Sigmoid colon (tissue), 7 donors: Measurements from ENCODE around the gene OR10W1. TPM values are rescaled to one million over a fixed set of nuclear protein-coding genes. Genes with fewer than 3 reads are reported as not detected.
A peak's percentile ranks its signal among the peaks of the same experiment; 100 is the strongest.

ENCODE experiments used
- DNase-seq: peaks from one replicate; pipeline ENCODE4 v3.0.0-alpha.2; 2019
- H3K27ac ChIP-seq, 4 donors: fragments of 200-600 bp; sonication (generic); one replicate each; pipeline ENCODE4 v1.5.1; 2016 to 2019; ENCODE audit warnings: mild to moderate bottlenecking in 1 of 4
- H3K27me3 ChIP-seq, 3 donors: fragments of 200-600 bp; sonication (generic); one replicate each; pipeline ENCODE4 v1.5.1; 2019; ENCODE audit warnings: mild to moderate bottlenecking in 1 of 3
- H3K36me3 ChIP-seq, 4 donors: fragments of 200-600 bp; sonication (generic); one replicate each; pipeline ENCODE4 v1.5.1; 2016 to 2019
- H3K4me1 ChIP-seq, 4 donors: fragments of 200-600 bp; sonication (generic); one replicate each; pipeline ENCODE4 v1.5.1; 2017 to 2019
- H3K4me3 ChIP-seq, 4 donors: fragments of 200-600 bp; sonication (generic); one replicate each; pipeline ENCODE4 v1.5.1; 2017 to 2019; ENCODE audit warnings: mild to moderate bottlenecking in 2 of 4, moderate library complexity in 1 of 4
- H3K9me3 ChIP-seq, 4 donors: fragments of 200-600 bp in 3 of 4; sonication (generic) in 3 of 4; one replicate each; pipeline versions ENCODE4 v1.5.1 to v1.6.1; 2013 to 2019
- CTCF ChIP-seq, 4 experiments: fragments of 450-650 bp in 3 of 4; fragments of 200-600 bp in 1 of 4; IDR thresholded peaks; one replicate each; pipeline ENCODE4 v1.5.1; 2016 to 2019; ENCODE audit warnings: antibody characterized with exemption in 4 of 4, mild to moderate bottlenecking in 3 of 4, moderate library complexity in 2 of 4
- EP300 ChIP-seq, 4 donors: sonication (generic); formaldehyde crosslinking; IDR thresholded peaks; one replicate each; pipeline ENCODE4 v1.6.1; 2017; ENCODE audit warnings: antibody characterized with exemption in 4 of 4
- POLR2A ChIP-seq, 2 donors: fragments of 450-650 bp; IDR thresholded peaks; one replicate each; pipeline ENCODE4 v1.6.1; 2016; ENCODE audit warnings: antibody characterized with exemption in 2 of 2, mild to moderate bottlenecking in 2 of 2, moderate library complexity in 2 of 2
- POLR2AphosphoS5 ChIP-seq, 4 donors: sonication (generic); formaldehyde crosslinking; IDR thresholded peaks; one replicate each; pipeline ENCODE4 v1.6.1; 2017; ENCODE audit warnings: antibody characterized with exemption in 4 of 4
- whole genome bisulfite sequencing, 2 donors: extraction: QIAGEN DNeasy Blood & Tissue Kit; methylation state at CpG; one replicate each; pipeline ENCODE4 v1.1.7; 2013; 5-methylcytosine and 5-hydroxymethylcytosine counted together
- intact Hi-C: fragments of 100-400 bp; cut with DNase I; formaldehyde crosslinking; loops from one replicate; pipeline ENCODE4 v1.15.1; 2023
- polyA plus RNA-seq, 3 donors: library from polyadenylated mRNA; stranded (reverse); fragments of 200-250 nt; gene quantifications; one replicate each; pipeline ENCODE4 v1.2.3, GENCODE V29; 2013
- total RNA-seq, 4 donors: library from RNA; depleted of rRNA; stranded (reverse); fragments of >200 nt; gene quantifications; one replicate each; pipeline ENCODE4 v1.1.0, GENCODE V29; 2016
- donor health status: healthy with polysubstance abuse.
- donor health status: Bipolar disorder and iron deficiency.
- donor health status: healthy.

The OR10W1 gene
- total and polyA plus RNA-seq, 7 donors, result not detected

- Histone ChIP-seq H3K27me3 (no peaks in the 10 kb centered on the region), H3K4me3 (no peak overlapping the region), H3K27ac (no peak overlapping the region), H3K4me1 (no peaks in the 10 kb centered on the region), H3K9me3 (no peaks in the 10 kb centered on the region), H3K36me3 (no peaks in the 10 kb centered on the region)
- intact Hi-C loops, result no loop called here
- DNase-seq, result no peak
- TF ChIP-seq EP300 (IDR thresholded peaks at IDR 0.05) (no peak), CTCF (IDR thresholded peaks at IDR 0.05) (peak in 1 of 4 experiments; percentile 26), POLR2A (IDR thresholded peaks at IDR 0.05) (no peak), POLR2AphosphoS5 (IDR thresholded peaks at IDR 0.05) (no peak)
- WGBS, 2 donors, result 20 to 24% methylated on average over 1 of the region's 1 CpG
Measured at GRCh38 chr11:58286249-58286648, 18.2 kb upstream of the OR10W1 start.

- TF ChIP-seq POLR2A (IDR thresholded peaks at IDR 0.05) (no peak), POLR2AphosphoS5 (IDR thresholded peaks at IDR 0.05) (no peak), EP300 (IDR thresholded peaks at IDR 0.05) (no peak), CTCF (IDR thresholded peaks at IDR 0.05) (no peak)
- Histone ChIP-seq H3K4me1 (no peaks in the 10 kb centered on the region), H3K27ac (no peak overlapping the region), H3K9me3 (no peaks in the 10 kb centered on the region), H3K27me3 (no peaks in the 10 kb centered on the region), H3K36me3 (no peaks in the 10 kb centered on the region), H3K4me3 (no peak overlapping the region)
- DNase-seq, result no peak
- intact Hi-C loops, result no loop called here
- WGBS, 2 donors, result 57 to 61% methylated on average over 5 of the region's 5 CpGs
Measured at GRCh38 chr11:58285483-58286040, 17.5 kb upstream of the OR10W1 start.

GRCh38 chr11:58276151-58276550 lies 8.1 kb upstream of the OR10W1 start:
- TF ChIP-seq EP300 (IDR thresholded peaks at IDR 0.05), result no peak
- WGBS, 2 donors, result 62 to 83% methylated on average over 1 of the region's 1 CpG
- no peaks in the 10 kb centered on the region for H3K27me3 ChIP-seq
- no peaks in the 10 kb centered on the region for H3K9me3 ChIP-seq
- H3K36me3 ChIP-seq, result no peaks in the 10 kb centered on the region
- DNase-seq, result no peak
- intact Hi-C loops, result no loop called here
- no peak overlapping the region for H3K27ac ChIP-seq
- no peak overlapping the region for H3K4me3 ChIP-seq
- H3K4me1 ChIP-seq, result no peaks in the 10 kb centered on the region

- Histone ChIP-seq H3K9me3 (no peaks in the 10 kb centered on the region), H3K27ac (no peak overlapping the region), H3K4me1 (no peaks in the 10 kb centered on the region), H3K36me3 (no peaks in the 10 kb centered on the region), H3K4me3 (no peak overlapping the region), H3K27me3 (no peaks in the 10 kb centered on the region)
- WGBS, 2 donors, result 15 to 54% methylated on average over 2 of the region's 2 CpGs
- intact Hi-C loops, result no loop called here
- DNase-seq, result no peak
- TF ChIP-seq POLR2AphosphoS5 (IDR thresholded peaks at IDR 0.05), result no peak
- no peak for TF ChIP-seq EP300 (IDR thresholded peaks at IDR 0.05)
- TF ChIP-seq CTCF (IDR thresholded peaks at IDR 0.05), result no peak
- no peak for TF ChIP-seq POLR2A (IDR thresholded peaks at IDR 0.05)
Measured at GRCh38 chr11:58275002-58275401, 6.9 kb upstream of the OR10W1 start.

- no peak overlapping the region for H3K4me3 ChIP-seq
- intact Hi-C loops, result no loop called here
- H3K4me1 ChIP-seq, result no peaks in the 10 kb centered on the region
- TF ChIP-seq POLR2A (IDR thresholded peaks at IDR 0.05) (no peak), CTCF (IDR thresholded peaks at IDR 0.05) (no peak), POLR2AphosphoS5 (IDR thresholded peaks at IDR 0.05) (no peak), EP300 (IDR thresholded peaks at IDR 0.05) (no peak)
- DNase-seq, result no peak
- H3K36me3 ChIP-seq, result no peaks in the 10 kb centered on the region
- no peaks in the 10 kb centered on the region for H3K27me3 ChIP-seq
- no peak overlapping the region for H3K27ac ChIP-seq
- WGBS, 2 donors, result 84 to 89% methylated on average over 2 of the region's 2 CpGs
- no peaks in the 10 kb centered on the region for H3K9me3 ChIP-seq
Measured at GRCh38 chr11:58259983-58260382, 8.1 kb downstream of the OR10W1 start.
